ENCODE data around the gene NSUN7.
A peak's percentile ranks its signal among the peaks of the same experiment; 100 is the strongest.
"Not testable (repeated sequence)": the region's sequence is repeated elsewhere in the genome, so short reads cannot be mapped to it uniquely, and the experiment has no call there.

The NSUN7 gene, protein sequence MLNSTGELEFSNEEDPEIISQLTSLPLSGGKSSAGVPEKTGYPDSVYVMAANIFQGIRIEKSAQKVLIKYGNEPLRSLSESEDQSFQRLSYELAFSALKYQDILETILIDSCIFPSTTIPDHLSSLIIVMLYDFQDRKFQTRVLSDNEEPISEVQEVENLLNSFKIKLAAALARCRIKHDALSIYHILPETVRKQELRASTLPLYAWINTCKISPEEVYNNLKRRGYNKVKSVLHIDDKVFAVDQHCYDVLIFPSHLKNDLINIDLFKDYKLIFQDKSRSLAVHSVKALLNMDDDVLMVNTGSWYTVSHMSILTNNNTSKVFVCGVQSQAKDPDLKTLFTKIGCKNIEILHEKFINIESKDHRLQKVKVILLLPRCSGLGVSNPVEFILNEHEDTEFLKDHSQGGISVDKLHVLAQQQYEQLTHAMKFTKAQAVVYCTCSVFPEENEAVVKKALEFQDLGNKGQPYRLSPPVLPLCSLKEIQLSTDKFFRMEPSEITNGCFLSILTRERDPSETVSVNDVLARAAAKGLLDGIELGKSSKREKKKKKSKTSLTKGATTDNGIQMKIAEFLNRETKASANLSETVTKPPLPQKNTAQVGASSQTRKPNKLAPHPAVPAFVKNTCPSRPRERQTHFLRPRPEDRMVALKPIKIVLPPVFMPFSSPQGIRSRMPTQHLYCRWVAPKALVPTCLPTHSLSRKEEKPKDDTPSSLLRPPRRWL

DNA sequence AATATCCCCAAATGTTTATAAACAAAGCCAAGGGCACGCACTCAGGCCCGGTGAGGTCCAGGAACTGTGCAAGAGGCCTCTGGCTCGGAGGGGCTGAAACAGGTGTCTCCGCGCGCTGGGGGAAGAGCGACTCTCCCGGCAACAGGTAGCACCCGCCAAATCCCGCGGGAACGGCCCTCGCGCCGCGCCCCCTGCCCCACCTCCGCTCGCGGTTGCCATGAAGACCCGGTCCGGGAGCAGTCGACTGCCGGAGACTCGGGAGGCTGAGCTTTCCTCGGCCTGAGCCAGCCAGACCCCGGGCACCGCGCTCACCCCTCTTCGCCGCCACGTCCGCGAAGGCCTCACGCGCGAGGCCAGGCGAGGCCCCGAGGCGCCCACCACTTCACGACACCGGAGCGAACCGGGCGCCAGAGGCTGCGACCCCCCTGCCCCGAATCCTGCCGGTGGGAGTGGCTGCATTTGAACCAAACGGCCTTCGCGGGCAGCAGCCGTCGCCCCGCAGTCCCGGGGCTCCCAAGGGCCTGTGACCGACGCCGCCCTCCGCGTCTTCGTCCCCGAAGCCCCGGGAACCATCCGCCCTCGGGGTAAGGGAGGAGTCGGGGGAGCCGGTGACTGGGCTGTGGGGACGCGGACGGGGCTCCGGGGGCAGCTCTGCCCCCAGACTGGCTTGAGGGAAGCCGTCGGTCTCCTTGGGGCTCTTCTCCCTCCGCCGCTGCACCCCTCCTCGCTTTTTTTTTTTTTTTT, at the start of gene NSUN7:
NSUN7 (plus strand) TSS at position 239 of the 744 bp plus-strand sequence. CDS start 739 bp downstream, outside the sequence.
- TF ChIP-seq ZNF274 (IDR thresholded peaks at IDR 0.05; ENCODE audit: low read depth, low read length), result no peak
- peak within 1 kb of the TSS; percentile 45; the same call in 1 of the 2 replicates for H3K4me3 ChIP-seq (ENCODE audit: low read length)

DNA sequence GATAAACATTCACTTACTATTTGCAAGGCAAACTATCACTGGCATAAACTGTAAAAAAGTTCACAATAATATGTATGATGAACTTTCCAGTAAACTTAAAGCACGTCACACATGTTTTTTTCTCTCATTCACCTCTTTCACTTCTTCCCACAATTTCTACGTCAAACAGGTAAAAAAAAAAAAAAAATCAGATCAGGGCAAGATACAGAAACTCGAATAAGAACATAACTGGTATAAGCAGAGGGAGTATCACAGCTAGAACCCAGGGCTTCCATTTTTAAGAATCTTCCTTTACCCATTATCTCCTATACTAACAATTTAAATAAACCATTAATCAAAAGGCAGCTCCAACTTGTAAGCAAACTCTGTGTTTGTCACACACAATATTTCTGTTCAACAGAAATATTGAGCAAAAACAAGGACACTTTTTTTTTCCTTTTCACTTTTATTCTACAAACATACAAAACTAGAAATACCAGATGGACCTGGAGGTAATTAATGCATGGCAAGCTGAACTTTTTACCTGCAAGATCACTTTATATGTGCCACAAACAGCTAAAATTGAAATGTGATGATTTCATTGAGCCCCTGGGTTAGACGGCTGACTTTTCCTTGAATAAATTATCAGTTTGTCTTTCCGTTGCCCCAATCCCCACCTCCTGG, 47.5 kb upstream of the NSUN7 start:
- no peak for TF ChIP-seq ZNF274 (IDR thresholded peaks at IDR 0.05; ENCODE audit: low read depth, low read length)
- no peak overlapping the region for H3K4me3 ChIP-seq (ENCODE audit: low read length)

DNA sequence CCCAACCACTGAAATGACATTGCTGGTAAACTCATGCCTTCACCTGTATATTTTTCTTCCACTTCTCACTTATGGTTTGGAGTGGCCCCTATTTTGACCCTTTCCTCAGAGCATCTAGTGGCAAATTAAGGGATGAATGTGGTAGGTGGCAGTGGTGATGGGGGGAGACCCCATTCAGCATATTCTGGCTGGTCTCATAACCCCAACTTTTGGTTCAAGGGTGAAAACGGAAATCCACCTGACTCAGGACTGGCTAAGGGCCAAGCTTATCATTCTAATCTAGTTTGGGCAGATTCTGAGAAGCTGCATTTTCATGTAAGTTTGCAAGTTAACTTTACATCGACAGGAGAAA, 47.0 kb upstream of the NSUN7 start:
- H3K4me3 ChIP-seq (ENCODE audit: low read length), result no peak overlapping the region
- TF ChIP-seq ZNF274 (IDR thresholded peaks at IDR 0.05; ENCODE audit: low read depth, low read length), result no peak

DNA sequence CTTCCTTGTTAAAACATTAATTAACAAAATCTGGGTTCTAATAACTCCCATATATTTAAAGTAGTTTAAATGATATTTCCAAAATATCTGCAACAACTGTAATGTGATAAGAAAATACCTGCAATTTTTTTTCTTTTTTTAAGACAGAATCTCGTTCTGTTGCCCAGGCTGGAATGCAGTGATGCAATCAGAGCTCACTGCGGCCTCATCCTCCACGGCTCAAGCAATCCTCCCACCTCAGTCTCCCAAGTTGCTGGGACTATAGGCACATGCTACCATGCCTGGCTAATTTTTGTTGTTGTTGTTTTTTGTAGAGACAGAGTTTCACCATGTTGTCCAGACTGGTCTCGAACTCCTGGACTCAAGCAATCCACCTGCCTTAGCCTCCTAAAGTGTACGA, 45.7 kb upstream of the NSUN7 start:
- no peak overlapping the region for H3K4me3 ChIP-seq (ENCODE audit: low read length)
- TF ChIP-seq ZNF274 (IDR thresholded peaks at IDR 0.05; ENCODE audit: low read depth, low read length), result no peak

DNA sequence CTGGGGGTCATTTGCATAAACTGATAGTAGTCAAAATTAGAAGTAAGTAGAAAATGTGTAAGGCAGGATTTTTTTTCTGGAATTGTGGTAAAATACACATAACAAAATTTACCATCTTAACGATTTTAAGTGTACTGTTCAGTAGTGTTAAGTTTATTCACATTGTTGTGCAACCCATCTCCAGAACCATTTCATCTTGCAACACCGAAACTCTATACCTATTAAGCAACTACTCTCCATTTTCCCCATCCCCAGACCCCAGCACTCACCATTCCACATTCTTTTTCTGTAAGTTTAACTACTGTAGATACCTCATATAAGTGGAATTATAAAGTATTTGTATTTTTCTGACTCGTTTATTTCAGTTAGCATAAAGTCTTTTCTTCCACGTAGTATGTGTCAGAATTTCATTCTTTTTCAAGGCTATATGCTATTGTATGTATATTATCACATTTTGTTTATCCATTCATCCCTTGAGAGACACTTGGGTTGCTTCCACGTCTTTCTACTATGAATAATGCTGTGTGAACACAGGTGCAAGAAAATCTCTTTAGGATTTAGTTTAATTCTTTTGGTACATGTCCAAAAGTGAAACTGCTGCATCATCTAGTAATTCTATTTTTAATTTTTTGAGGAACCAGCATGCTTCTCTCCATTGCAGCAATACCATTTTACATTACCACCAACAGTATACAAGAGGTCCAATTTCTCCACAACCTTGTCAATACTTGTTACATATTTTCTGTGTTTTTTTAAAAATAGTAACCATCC, 39.1 kb upstream of the NSUN7 start:
- no peak overlapping the region for H3K4me3 ChIP-seq (ENCODE audit: low read length)
- TF ChIP-seq ZNF274 (IDR thresholded peaks at IDR 0.05; ENCODE audit: low read depth, low read length), result no peak

DNA sequence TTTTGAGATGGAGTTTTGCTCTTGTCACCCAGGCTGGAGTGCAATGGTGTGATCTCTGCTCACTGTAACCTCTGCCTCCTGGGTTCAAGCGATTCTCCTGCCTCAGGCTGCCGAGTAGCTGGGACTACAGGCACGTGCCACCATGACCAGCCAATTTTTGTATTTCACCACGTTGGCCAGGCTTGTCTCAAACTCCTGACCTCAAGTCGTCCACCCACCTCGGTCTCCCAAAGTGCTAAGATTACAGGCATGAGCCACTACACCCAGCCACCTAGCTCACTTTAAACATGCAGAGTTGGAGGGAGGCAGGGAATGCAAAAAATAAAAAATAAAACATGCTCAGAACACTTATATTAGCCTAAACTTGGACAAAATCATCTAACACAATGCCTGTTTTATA, 36.8 kb upstream of the NSUN7 start:
- H3K4me3 ChIP-seq (ENCODE audit: low read length), result not testable (repeated sequence)

DNA sequence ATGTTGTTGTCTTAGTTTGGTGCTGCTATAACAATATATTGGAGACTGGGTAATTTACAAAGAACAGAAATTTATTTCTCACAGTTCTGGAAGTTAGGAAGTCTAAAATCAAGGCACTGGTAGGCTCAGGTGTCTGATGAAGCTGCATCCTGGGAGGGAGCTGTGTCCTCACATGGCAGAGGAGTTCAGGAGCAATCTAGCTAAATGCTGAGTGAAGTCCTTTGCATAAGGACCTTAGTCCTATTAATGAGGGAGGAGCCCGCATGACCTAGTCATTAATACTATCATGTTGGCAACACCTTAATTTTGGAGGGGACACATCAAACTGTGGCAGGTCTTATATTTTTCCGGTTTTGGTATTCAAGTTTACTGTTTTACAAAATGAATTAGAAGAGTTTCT, 36.0 kb upstream of the NSUN7 start:
- TF ChIP-seq ZNF274 (IDR thresholded peaks at IDR 0.05; ENCODE audit: low read depth, low read length), result no peak
- H3K4me3 ChIP-seq (ENCODE audit: low read length), result no peak overlapping the region

DNA sequence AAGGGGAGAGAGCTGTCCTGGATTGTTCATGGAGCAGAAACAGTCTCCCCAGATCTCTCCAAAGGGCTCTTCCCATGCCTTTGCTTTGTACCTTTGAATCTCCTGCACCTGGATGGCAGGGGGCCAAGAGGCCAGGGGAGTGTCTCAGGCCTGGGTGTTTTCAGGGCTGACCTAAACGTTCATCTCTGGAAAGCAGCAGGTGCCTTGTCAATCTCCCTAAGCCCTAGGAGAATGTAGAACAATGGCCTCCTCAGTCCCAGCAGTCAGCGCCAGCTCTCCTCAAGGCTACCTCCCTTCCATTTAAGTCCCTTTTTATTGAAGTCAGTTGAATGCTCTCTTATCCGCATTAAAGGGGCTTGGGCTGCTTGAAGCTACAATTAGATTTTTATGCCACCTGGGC, 31.2 kb upstream of the NSUN7 start:
- TF ChIP-seq ZNF274 (IDR thresholded peaks at IDR 0.05; ENCODE audit: low read depth, low read length), result no peak
- no peak overlapping the region for H3K4me3 ChIP-seq (ENCODE audit: low read length)

DNA sequence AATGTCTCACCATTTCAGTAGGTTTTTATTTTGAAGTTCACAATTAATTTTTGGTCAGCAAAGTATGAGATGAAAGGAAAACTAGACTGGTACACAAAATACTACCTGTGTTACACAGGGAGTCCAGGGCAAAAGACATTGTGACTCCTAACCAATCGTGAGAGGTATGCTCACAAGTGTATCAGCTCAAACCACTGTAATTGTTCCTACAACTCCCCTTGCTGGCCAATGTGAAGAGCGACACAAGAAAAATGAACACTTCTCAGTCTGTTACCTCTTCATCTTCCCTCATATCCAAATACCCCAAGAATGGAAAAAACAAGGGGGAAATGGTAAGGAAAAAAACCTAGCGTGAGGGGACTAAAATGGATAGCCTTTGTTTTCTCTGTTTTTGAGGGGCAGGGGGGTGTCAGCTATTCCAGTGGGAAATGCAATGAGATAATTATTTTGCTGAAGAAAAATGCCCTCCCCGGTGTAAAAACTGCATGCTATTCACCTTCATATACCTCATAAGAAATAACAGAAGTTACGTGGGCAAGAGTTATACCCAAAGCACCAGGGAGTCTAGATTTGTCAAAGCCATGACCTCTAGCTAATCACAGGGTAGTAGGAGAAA, 30.6 kb upstream of the NSUN7 start:
- H3K4me3 ChIP-seq (ENCODE audit: low read length), result no peak overlapping the region
- TF ChIP-seq ZNF274 (IDR thresholded peaks at IDR 0.05; ENCODE audit: low read depth, low read length), result no peak

DNA sequence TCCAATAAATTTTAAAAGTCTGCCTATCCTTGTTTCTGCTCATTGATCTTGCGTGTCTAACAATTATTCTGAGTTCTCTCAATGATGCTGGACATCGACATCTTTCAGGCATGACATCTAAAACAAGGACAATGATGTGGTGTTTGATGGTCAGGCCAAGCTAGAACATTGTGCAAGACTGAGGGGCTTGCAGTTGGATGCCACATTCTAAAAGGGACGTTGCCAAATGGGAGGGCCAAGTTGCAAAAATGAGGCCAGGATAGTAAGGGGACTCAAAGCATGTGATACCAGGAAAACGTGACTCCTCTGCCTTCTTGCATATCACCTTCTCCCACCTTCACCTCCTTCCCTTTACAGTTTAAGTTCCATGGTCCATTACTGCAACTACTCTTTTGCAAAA, 29.4 kb upstream of the NSUN7 start:
- no peak for TF ChIP-seq ZNF274 (IDR thresholded peaks at IDR 0.05; ENCODE audit: low read depth, low read length)
- no peak overlapping the region for H3K4me3 ChIP-seq (ENCODE audit: low read length)

DNA sequence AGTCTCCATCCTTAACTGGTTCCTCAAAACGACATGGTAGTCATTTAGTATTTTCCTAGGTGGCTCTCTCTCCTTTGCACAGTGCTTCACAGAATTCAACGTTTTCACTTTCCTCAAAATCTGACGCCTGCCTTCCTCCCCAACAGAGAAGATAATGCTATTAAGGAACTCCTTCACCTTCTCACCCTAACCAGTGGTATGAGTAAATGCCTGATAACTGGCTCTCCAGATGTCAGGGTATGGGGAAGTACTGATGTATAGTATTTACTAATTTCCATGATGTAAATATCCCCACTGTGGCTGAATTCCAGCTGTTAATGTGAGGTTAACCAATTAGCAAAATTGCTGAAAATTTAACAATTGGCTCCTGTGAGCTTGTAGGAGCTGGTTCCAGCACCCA, 28.8 kb upstream of the NSUN7 start:
- TF ChIP-seq ZNF274 (IDR thresholded peaks at IDR 0.05; ENCODE audit: low read depth, low read length), result no peak
- no peak overlapping the region for H3K4me3 ChIP-seq (ENCODE audit: low read length)

DNA sequence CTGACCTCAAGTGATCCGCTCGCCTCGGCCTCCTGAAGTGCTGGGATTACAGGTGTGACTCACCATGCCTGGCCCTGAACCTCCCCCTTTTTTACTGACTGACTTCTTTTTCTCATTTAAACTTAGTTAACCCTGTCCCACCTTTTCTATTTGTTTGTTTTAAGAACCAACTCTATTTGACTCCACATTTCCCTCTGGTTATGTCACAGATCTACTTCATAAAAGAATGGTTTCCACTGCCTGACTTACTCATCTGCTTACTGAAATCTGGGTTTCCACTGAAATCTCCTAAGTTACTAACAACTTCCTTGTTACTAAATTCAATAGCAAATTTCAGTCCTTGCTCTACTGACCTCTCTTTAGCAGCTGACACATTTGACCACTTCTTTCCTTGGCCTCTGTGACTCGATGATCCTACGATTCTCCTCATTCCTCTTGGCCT, 28.0 kb upstream of the NSUN7 start:
- TF ChIP-seq ZNF274 (IDR thresholded peaks at IDR 0.05; ENCODE audit: low read depth, low read length), result no peak
- H3K4me3 ChIP-seq (ENCODE audit: low read length), result no peak overlapping the region

DNA sequence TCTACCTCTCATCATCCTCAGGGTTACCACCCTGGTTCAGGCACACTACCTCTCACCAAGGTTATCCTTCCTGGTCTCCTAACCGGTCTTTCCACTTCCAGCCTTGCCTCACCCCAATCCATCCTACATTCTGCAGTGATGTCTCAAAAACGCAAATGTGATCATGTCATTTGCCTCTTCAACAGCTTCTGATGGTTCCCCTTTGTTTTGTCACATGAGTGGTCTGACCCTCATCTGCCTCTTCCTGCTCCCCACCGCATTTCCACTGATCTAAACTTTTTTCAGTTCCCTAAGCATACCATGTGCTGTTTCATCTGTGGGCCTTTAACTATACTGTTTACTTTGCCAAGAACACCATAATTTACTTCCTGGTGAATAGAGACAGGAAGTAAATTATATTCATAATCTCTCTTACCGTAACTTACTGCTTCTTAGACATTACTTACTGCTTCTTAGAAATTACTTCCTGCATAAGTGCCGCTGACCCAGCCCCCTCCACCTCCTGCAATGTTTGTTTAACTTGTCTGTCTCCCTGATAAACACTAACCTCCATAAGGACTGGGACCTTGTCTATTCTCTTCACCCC, 27.1 kb upstream of the NSUN7 start:
- no peak for TF ChIP-seq ZNF274 (IDR thresholded peaks at IDR 0.05; ENCODE audit: low read depth, low read length)
- H3K4me3 ChIP-seq (ENCODE audit: low read length), result peak overlapping the region; percentile 15; the same call in 1 of the 2 replicates
